ENCODE results near the gene DLD. TPM values are rescaled to one million over a fixed set of nuclear protein-coding genes. Genes with fewer than 3 reads are reported as not detected.
"Not testable (repeated sequence)": the region's sequence is repeated elsewhere in the genome, so short reads cannot be mapped to it uniquely, and the experiment has no call there.

DLD gene
- total and polyA plus RNA-seq, 2 experiments from 2014 or later, result 84.9 to 129 TPM

- Histone ChIP-seq H3K79me2 (peaks cover 7% of the 10 kb centered on the region), H2AFZ (no peak overlapping the region), H3K4me2 (no peak overlapping the region), H3K9me2 (replicated peaks; ENCODE audit: insufficient read depth) (no peaks in the 10 kb centered on the region), H3K4me3 (no peak overlapping the region), H4K20me1 (ENCODE audit: insufficient read depth, poor library complexity, severe bottlenecking) (no peaks in the 10 kb centered on the region), H3K36me3 (replicated peaks; ENCODE audit: insufficient read depth, low read depth) (no peaks in the 10 kb centered on the region), H3K27ac (peak overlapping the region; percentile 53), H3K27me3 (no peaks in the 10 kb centered on the region), H3K9me3 (ENCODE audit: low read depth) (no peaks in the 10 kb centered on the region), H3K4me1 (ENCODE audit: insufficient read depth) (peaks cover 40% of the 10 kb centered on the region)
- 44% methylated on average over 10 of the region's 10 CpGs for WGBS (ENCODE audit: low lambda C conversion rate, missing lambda C conversion rate)
- DNase-seq (ENCODE audit: low spot score), result no peak
- TF ChIP-seq EZH2 (IDR thresholded peaks at IDR 0.05; ENCODE audit: borderline replicate concordance), result no peak
- TF ChIP-seq EZH2phosphoT487 (IDR thresholded peaks at IDR 0.05; ENCODE audit: low read depth, severe bottlenecking, unreplicated experiment), result no peak
Observed at GRCh38 chr7:107953265-107953923, 62.4 kb downstream of the DLD start.

- Histone ChIP-seq H3K36me3 (replicated peaks; ENCODE audit: insufficient read depth, low read depth) (no peaks in the 10 kb centered on the region), H3K9me2 (replicated peaks; ENCODE audit: insufficient read depth) (no peaks in the 10 kb centered on the region), H2AFZ (no peak overlapping the region), H3K27ac (peak overlapping the region; percentile 53), H4K20me1 (ENCODE audit: insufficient read depth, poor library complexity, severe bottlenecking) (no peaks in the 10 kb centered on the region), H3K4me2 (no peak overlapping the region), H3K4me3 (no peak overlapping the region), H3K9me3 (ENCODE audit: low read depth) (no peaks in the 10 kb centered on the region), H3K79me2 (peaks cover 7% of the 10 kb centered on the region), H3K4me1 (ENCODE audit: insufficient read depth) (peaks cover 40% of the 10 kb centered on the region), H3K27me3 (no peaks in the 10 kb centered on the region)
- peak; percentile 44 for DNase-seq (ENCODE audit: low spot score)
- TF ChIP-seq EZH2phosphoT487 (IDR thresholded peaks at IDR 0.05; ENCODE audit: low read depth, severe bottlenecking, unreplicated experiment) (no peak), CTCF (IDR thresholded peaks at IDR 0.05; ENCODE audit: poor library complexity) (no peak), EZH2 (IDR thresholded peaks at IDR 0.05; ENCODE audit: borderline replicate concordance) (no peak)
- 46% methylated on average over 2 of the region's 2 CpGs for WGBS (ENCODE audit: low lambda C conversion rate, missing lambda C conversion rate)
Observed at GRCh38 chr7:107953924-107954303, 62.9 kb downstream of the DLD start.

- WGBS (ENCODE audit: low lambda C conversion rate, missing lambda C conversion rate), result 98% methylated on average over 5 of the region's 5 CpGs
- DNase-seq (ENCODE audit: low spot score), result no peak
- Histone ChIP-seq H3K79me2 (peaks cover 7% of the 10 kb centered on the region), H3K27ac (no peak overlapping the region), H3K9me3 (ENCODE audit: low read depth) (no peaks in the 10 kb centered on the region), H4K20me1 (ENCODE audit: insufficient read depth, poor library complexity, severe bottlenecking) (no peaks in the 10 kb centered on the region), H3K36me3 (replicated peaks; ENCODE audit: insufficient read depth, low read depth) (no peaks in the 10 kb centered on the region), H3K4me1 (ENCODE audit: insufficient read depth) (peaks cover 30% of the 10 kb centered on the region), H3K9me2 (replicated peaks; ENCODE audit: insufficient read depth) (no peaks in the 10 kb centered on the region), H3K27me3 (no peaks in the 10 kb centered on the region), H3K4me2 (no peak overlapping the region), H3K4me3 (no peak overlapping the region), H2AFZ (no peak overlapping the region)
- TF ChIP-seq EZH2phosphoT487 (IDR thresholded peaks at IDR 0.05; ENCODE audit: low read depth, severe bottlenecking, unreplicated experiment) (no peak), EZH2 (IDR thresholded peaks at IDR 0.05; ENCODE audit: borderline replicate concordance) (no peak), CTCF (IDR thresholded peaks at IDR 0.05; ENCODE audit: poor library complexity) (no peak)
Observed at GRCh38 chr7:107955394-107955793, 64.4 kb downstream of the DLD start.

GRCh38 chr7:107956950-107957349, 66.0 kb downstream of the DLD start:
- not testable (repeated sequence) for H3K79me2 ChIP-seq; H3K27ac ChIP-seq; DNase-seq (ENCODE audit: low spot score); H3K9me2 ChIP-seq (replicated peaks; ENCODE audit: insufficient read depth); H2AFZ ChIP-seq; H4K20me1 ChIP-seq (ENCODE audit: insufficient read depth, poor library complexity, severe bottlenecking); H3K9me3 ChIP-seq (ENCODE audit: low read depth); H3K27me3 ChIP-seq; H3K4me2 ChIP-seq; H3K36me3 ChIP-seq (replicated peaks; ENCODE audit: insufficient read depth, low read depth); H3K4me3 ChIP-seq
- peaks cover 25% of the 10 kb centered on the region for H3K4me1 ChIP-seq (ENCODE audit: insufficient read depth)
- over 99% methylated on average over 4 of the region's 4 CpGs for WGBS (ENCODE audit: low lambda C conversion rate, missing lambda C conversion rate)
